ENCODE results near the gene OR51B4. TPM values are rescaled to one million over a fixed set of nuclear protein-coding genes. Genes with fewer than 3 reads are reported as not detected.

OR51B4 gene, protein sequence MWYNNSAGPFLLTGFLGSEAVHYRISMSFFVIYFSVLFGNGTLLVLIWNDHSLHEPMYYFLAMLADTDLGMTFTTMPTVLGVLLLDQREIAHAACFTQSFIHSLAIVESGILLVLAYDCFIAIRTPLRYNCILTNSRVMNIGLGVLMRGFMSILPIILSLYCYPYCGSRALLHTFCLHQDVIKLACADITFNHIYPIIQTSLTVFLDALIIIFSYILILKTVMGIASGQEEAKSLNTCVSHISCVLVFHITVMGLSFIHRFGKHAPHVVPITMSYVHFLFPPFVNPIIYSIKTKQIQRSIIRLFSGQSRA
- not detected for total RNA-seq
- long read RNA-seq, result 0 reads

DNA sequence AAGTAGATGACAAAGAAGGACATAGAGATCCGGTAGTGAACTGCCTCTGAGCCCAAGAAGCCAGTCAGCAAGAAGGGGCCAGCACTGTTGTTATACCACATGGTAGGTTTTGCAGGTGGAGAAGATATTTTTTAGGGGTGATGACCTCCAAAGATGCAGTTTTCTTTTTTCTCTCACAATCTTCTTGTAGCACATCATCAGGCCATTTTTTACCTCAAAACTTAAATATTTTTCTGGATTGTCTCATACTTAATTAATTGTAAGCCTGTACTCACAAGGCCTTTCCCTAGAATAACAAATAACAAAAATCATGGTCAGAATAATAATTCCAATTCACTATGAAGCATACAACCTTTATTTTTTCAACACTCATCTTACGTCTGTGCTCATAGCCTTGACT, at the start of gene OR51B4:
Gene OR51B4, minus strand, starts transcription at position 101 of the 400 bp plus-strand sequence. Its CDS starts 0 bp downstream, at position 101.
- no peak for DNase-seq
- Histone ChIP-seq H3K27ac (replicated peaks) (no peak within 1 kb of the TSS), H3K27me3 (ENCODE audit: low read depth) (no peaks in the 10 kb centered on the region), H3K36me3 (no peaks in the 10 kb centered on the region), H3K9me3 (replicated peaks) (no peaks in the 10 kb centered on the region), H3K4me1 (no peaks in the 10 kb centered on the region), H3K4me3 (no peak within 1 kb of the TSS)
- TF ChIP-seq CTCF (IDR thresholded peaks at IDR 0.05; ENCODE audit: borderline replicate concordance), result no peak
- intact Hi-C loops (cut with micrococcal nuclease), result no loop called here

DNA sequence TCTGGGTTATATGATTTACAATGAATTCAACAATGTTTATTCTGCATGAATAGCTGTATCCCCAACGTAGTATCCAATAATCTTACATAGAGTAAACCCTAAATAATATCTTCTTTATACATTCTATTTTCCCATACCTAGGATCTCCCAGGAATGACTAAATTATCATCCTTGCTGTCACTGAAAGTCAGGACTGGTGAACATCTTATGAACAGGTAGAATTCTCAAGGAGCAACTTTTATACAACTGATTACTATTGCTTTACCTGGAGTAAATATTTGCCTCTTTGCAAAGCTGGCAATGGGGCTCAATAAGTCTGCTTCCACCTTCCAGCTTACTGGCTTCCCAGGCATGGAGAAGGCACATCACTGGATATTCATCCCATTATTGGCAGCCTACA, 49.5 kb upstream of the OR51B4 start, which contains the start of gene OR51B6:
Gene OR51B6, plus strand, starts transcription at position 301 of the 400 bp plus-strand sequence. Its CDS starts 0 bp downstream, at position 301.
- Histone ChIP-seq H3K36me3 (no peaks in the 10 kb centered on the region), H3K27me3 (ENCODE audit: low read depth) (no peaks in the 10 kb centered on the region), H3K9me3 (replicated peaks) (no peaks in the 10 kb centered on the region), H3K4me3 (no peak within 1 kb of the TSS), H3K4me1 (no peaks in the 10 kb centered on the region), H3K27ac (replicated peaks) (no peak within 1 kb of the TSS)
- DNase-seq, result no peak
- intact Hi-C loops (cut with micrococcal nuclease), result no loop called here
- no peak for TF ChIP-seq CTCF (IDR thresholded peaks at IDR 0.05; ENCODE audit: borderline replicate concordance)

- H3K4me1 ChIP-seq, result no peaks in the 10 kb centered on the region
- H3K27me3 ChIP-seq (ENCODE audit: low read depth), result no peaks in the 10 kb centered on the region
- no peak for DNase-seq
- H3K9me3 ChIP-seq (replicated peaks), result no peaks in the 10 kb centered on the region
- no peak for TF ChIP-seq CTCF (IDR thresholded peaks at IDR 0.05; ENCODE audit: borderline replicate concordance)
- H3K4me3 ChIP-seq, result no peak overlapping the region
- H3K36me3 ChIP-seq, result no peaks in the 10 kb centered on the region
- intact Hi-C loops (cut with micrococcal nuclease), result no loop called here
- no peak overlapping the region for H3K27ac ChIP-seq (replicated peaks)
Observed at GRCh38 chr11:5349550-5349949, 47.8 kb upstream of the OR51B4 start.

DNA sequence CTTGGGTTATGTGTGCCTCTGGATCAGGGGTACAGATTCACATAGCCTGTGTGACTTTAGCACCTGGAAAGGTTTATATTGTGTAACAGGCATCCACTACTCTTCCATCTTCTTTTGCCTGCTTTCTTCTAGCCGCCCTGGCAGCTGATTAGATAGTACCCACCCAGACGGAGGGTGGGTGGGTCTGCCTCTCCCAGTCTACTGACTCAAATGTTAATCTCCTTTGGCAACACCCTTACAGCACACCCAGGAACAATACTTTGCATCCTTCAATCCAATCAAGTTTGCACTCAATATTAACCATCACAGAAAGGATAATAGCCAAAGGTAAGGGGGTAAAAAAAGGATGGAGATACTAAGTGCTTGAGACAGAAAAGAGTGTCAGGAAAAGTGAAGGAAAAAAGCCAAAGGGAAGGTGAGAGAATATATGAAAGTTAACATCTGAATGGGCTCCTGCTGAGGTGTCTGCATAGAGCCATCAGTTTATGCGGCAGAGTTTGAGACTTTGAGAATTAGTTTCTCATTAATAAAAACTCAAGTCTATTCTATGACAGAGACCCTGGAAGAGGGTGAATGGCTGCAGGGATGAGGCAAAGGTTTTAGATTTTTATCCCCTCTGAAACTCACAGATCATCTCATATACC, 46.9 kb upstream of the OR51B4 start:
- intact Hi-C loops (cut with micrococcal nuclease), result no loop called here
- Histone ChIP-seq H3K9me3 (replicated peaks) (no peaks in the 10 kb centered on the region), H3K4me1 (no peaks in the 10 kb centered on the region), H3K4me3 (no peak overlapping the region), H3K36me3 (no peaks in the 10 kb centered on the region), H3K27ac (replicated peaks) (no peak overlapping the region), H3K27me3 (ENCODE audit: low read depth) (no peaks in the 10 kb centered on the region)
- TF ChIP-seq CTCF (IDR thresholded peaks at IDR 0.05; ENCODE audit: borderline replicate concordance), result no peak
- no peak for DNase-seq

DNA sequence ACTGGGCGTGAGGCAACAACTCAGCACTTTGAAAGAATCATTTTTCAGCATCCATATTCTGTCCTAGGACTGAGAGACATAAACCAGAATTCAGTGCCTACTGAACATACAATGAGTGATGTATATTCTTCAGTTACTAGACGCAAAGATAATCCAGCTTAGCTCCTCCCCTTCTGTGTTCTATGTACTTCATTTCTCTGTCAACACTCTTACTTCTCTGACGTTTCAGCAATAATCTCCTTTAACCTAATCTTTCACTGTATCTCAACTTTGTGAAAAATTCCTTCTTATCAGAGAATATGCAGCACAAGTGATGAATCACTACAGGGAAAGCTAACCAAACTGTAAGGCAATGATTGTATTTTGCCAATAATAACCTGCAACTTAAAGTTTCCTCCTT, 44.1 kb upstream of the OR51B4 start:
- H3K4me1 ChIP-seq, result no peaks in the 10 kb centered on the region
- no peaks in the 10 kb centered on the region for H3K9me3 ChIP-seq (replicated peaks)
- no peaks in the 10 kb centered on the region for H3K27me3 ChIP-seq (ENCODE audit: low read depth)
- intact Hi-C loops (cut with micrococcal nuclease), result no loop called here
- TF ChIP-seq CTCF (IDR thresholded peaks at IDR 0.05; ENCODE audit: borderline replicate concordance), result no peak
- H3K27ac ChIP-seq (replicated peaks), result no peak overlapping the region
- no peak overlapping the region for H3K4me3 ChIP-seq
- H3K36me3 ChIP-seq, result no peaks in the 10 kb centered on the region
- DNase-seq, result no peak

All from left ventricle myocardium inferior (tissue), 1 donor.